MM.1S (cell line): ENCODE measurements around the gene ATOSA.

Experiments
- DNase-seq: peaks from one replicate; pipeline ENCODE4 v3.0.0-alpha.2; 2015
- H2AFZ ChIP-seq: fragments of 300-600 bp; sonication (generic); 2 replicates; pipeline ENCODE4 v1.6.0; 2016; ENCODE audit warnings: antibody characterized with exemption, low read length
- H3F3A ChIP-seq: fragments of 300-600 bp; sonication (generic); 2 replicates; pipeline ENCODE4 v1.6.1; 2016; ENCODE audit warnings: mild to moderate bottlenecking, antibody characterized with exemption, low read length, moderate library complexity, mixed read lengths; ENCODE audit not compliant: insufficient read depth
- H3K27ac ChIP-seq: fragments of 300-600 bp; sonication (generic); 2 replicates; pipeline ENCODE4 v1.5.1; 2016; ENCODE audit warnings: mild to moderate bottlenecking, low read length
- H3K27me3 ChIP-seq: fragments of 300-600 bp; sonication (generic); replicated peaks from 2 replicates; pipeline ENCODE4 v1.6.0; 2016; ENCODE audit warnings: low read length; ENCODE audit not compliant: insufficient read depth
- H3K36me3 ChIP-seq: fragments of 300-600 bp; sonication (generic); replicated peaks from 2 replicates; pipeline ENCODE4 v1.6.1; 2016; ENCODE audit warnings: mild to moderate bottlenecking, low read length, mixed read lengths; ENCODE audit not compliant: insufficient read depth
- H3K4me1 ChIP-seq: fragments of 300-600 bp; sonication (generic); 2 replicates; pipeline ENCODE4 v1.6.1; 2016; ENCODE audit warnings: low read length, mixed read lengths
- H3K4me2 ChIP-seq: fragments of 300-600 bp; sonication (generic); 2 replicates; pipeline ENCODE4 v1.6.0; 2016; ENCODE audit warnings: low read depth, low read length
- H3K4me3 ChIP-seq: fragments of 300-600 bp; sonication (generic); 2 replicates; pipeline ENCODE4 v1.5.1; 2016; ENCODE audit warnings: low read length, mixed read lengths
- H3K79me2 ChIP-seq: fragments of 300-600 bp; sonication (generic); 2 replicates; pipeline ENCODE4 v1.6.1; 2016; ENCODE audit warnings: mixed run types, low read length, mixed read lengths
- H3K9ac ChIP-seq: fragments of 300-600 bp; sonication (generic); 2 replicates; pipeline ENCODE4 v1.6.1; 2016; ENCODE audit warnings: low read length, mixed read lengths
- H3K9me2 ChIP-seq: fragments of 300-600 bp; sonication (generic); replicated peaks from 2 replicates; pipeline ENCODE4 v1.6.1; 2016; ENCODE audit warnings: mild to moderate bottlenecking, low read length, mixed read lengths; ENCODE audit not compliant: insufficient read depth
- H3K9me3 ChIP-seq: fragments of 300-600 bp; sonication (generic); replicated peaks from 2 replicates; pipeline ENCODE4 v1.6.1; 2016; ENCODE audit warnings: mild to moderate bottlenecking, low read length, mixed read lengths; ENCODE audit not compliant: insufficient read depth
- H4K20me1 ChIP-seq: fragments of 300-600 bp; sonication (generic); 2 replicates; pipeline ENCODE4 v1.6.1; 2016; ENCODE audit warnings: mild to moderate bottlenecking, low read length, moderate library complexity, mixed read lengths; ENCODE audit not compliant: insufficient read depth
- EZH2 ChIP-seq: fragments of 300-600 bp; sonication (generic); optimal IDR thresholded peaks from 2 replicates; pipeline ENCODE3; 2017; ENCODE audit warnings: low read depth, mild to moderate bottlenecking, antibody characterized with exemption, low read length, mixed read lengths
- EZH2phosphoT487 ChIP-seq: fragments of 300-600 bp; sonication (generic); IDR thresholded peaks from 2 replicates; pipeline ENCODE4 v1.6.1; 2018; ENCODE audit warnings: antibody characterized with exemption, low read length
- TF ChIP-seq, protein P1 (sequence below): fragments of 300-600 bp; sonication (generic); IDR thresholded peaks from 2 replicates; pipeline ENCODE4 v1.5.1; 2016; ENCODE audit warnings: antibody characterized with exemption, low read length, mixed read lengths

Gene ATOSA

DNA sequence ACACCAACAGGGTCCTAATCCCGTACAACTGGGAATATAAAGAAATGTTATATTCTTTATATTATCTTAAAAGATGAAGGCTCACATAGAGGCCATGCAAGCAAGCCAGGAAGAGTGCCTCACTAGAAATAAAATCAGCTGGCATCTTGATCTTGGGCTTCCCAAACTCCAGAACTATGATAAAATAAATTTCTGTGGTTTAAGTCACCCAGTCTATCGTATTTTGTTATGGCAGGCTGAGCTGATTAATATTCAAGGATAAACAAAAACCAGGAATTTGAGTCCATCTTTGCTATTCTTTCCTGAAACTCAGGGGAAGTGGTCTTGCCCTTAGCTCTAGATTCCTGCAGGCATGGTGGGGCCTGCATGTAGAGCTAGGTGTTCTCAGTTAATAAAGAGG lies 42.7 kb downstream of the ATOSA start:
- H3K9me3 ChIP-seq: no peaks in the 10 kb centered on the region
- no peaks in the 10 kb centered on the region for H3K27me3 ChIP-seq
- TF ChIP-seq, protein P1, sequence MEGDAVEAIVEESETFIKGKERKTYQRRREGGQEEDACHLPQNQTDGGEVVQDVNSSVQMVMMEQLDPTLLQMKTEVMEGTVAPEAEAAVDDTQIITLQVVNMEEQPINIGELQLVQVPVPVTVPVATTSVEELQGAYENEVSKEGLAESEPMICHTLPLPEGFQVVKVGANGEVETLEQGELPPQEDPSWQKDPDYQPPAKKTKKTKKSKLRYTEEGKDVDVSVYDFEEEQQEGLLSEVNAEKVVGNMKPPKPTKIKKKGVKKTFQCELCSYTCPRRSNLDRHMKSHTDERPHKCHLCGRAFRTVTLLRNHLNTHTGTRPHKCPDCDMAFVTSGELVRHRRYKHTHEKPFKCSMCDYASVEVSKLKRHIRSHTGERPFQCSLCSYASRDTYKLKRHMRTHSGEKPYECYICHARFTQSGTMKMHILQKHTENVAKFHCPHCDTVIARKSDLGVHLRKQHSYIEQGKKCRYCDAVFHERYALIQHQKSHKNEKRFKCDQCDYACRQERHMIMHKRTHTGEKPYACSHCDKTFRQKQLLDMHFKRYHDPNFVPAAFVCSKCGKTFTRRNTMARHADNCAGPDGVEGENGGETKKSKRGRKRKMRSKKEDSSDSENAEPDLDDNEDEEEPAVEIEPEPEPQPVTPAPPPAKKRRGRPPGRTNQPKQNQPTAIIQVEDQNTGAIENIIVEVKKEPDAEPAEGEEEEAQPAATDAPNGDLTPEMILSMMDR: no peak

GRCh38 chr15:52635908-52636307 lies 43.3 kb downstream of the ATOSA start:
- Histone ChIP-seq H3K9ac (no peak overlapping the region), H3K4me2 (no peak overlapping the region), H3K27ac (no peak overlapping the region), H3F3A (no peaks in the 10 kb centered on the region), H3K79me2 (peaks cover 76% of the 10 kb centered on the region), H3K9me2 (no peaks in the 10 kb centered on the region), H2AFZ (no peak overlapping the region), H3K9me3 (no peaks in the 10 kb centered on the region), H4K20me1 (0 out of 2 replicates have a peak, but pooled peaks cover 3% of the 10 kb centered on the region), H3K27me3 (no peaks in the 10 kb centered on the region), H3K36me3 (peaks cover 3% of the 10 kb centered on the region), H3K4me1 (peaks cover 2% of the 10 kb centered on the region; the same call in 1 of the 2 replicates), H3K4me3 (no peak overlapping the region)
- TF ChIP-seq, protein P1: no peak
- TF ChIP-seq EZH2phosphoT487 (no peak), EZH2 (no peak)
- DNase-seq: no peak

More for the DNA sequence above, 42.7 kb downstream of the ATOSA start:
- no peaks in the 10 kb centered on the region for H3K9me2 ChIP-seq
- peaks cover 3% of the 10 kb centered on the region for H3K36me3 ChIP-seq
- H4K20me1 ChIP-seq: 0 out of 2 replicates have a peak, but pooled peaks cover 3% of the 10 kb centered on the region
- H3F3A ChIP-seq: no peaks in the 10 kb centered on the region
- peaks cover 7% of the 10 kb centered on the region for H3K4me1 ChIP-seq
- no peak overlapping the region for H3K4me3 ChIP-seq
- no peak overlapping the region for H2AFZ ChIP-seq
- H3K4me2 ChIP-seq: no peak overlapping the region
- H3K27ac ChIP-seq: no peak overlapping the region
- DNase-seq: no peak
- H3K79me2 ChIP-seq: peaks cover 76% of the 10 kb centered on the region
- H3K9ac ChIP-seq: no peak overlapping the region
